GM12878 (cell line): ENCODE measurements around the gene SMYD5. TPM values are rescaled to one million over a fixed set of nuclear protein-coding genes. Genes with fewer than 3 reads are reported as not detected.

ENCODE experiments used
- ATAC-seq: fragments of 200-7000 bp; cut with Tn5 transposase; 3 replicates; pipeline ENCODE4 v1.9.1; 2020; ENCODE audit warnings: mild to moderate bottlenecking, moderate library complexity
- BruUV-seq: library from RNA; stranded (reverse); fragments of 400-500 nt; replicated peaks from 2 replicates; lab custom pipeline; 2021; lab: Mats Ljungman, UMichigan
- CTCF ChIA-PET: fragments of 300-600 bp; sonication (Branson Sonifier 250); formaldehyde crosslinking; extraction: SDS; loops from one replicate; lab custom pipeline; 2021; ENCODE audit warnings: inconsistent platforms; lab: Yijun Ruan, JAX
- POLR2A ChIA-PET: fragments of 350-600 bp; formaldehyde crosslinking; extraction: SDS; loops from one replicate; lab custom pipeline; 2021; ENCODE audit warnings: inconsistent platforms; lab: Charles Lee
- RAD21 ChIA-PET: fragments of 300-600 bp; sonication (Branson Sonifier 250); formaldehyde crosslinking; loops from one replicate; lab custom pipeline; 2023; ENCODE audit warnings: antibody characterized with exemption; ENCODE audit not compliant: unreplicated experiment; lab: Charles Lee
- SMC1A ChIA-PET: fragments of 300-600 bp; sonication (Branson Sonifier 250); formaldehyde crosslinking; loops from one replicate; lab custom pipeline; 2023; ENCODE audit not compliant: unreplicated experiment, uncharacterized antibody; lab: Charles Lee
- DNase-seq: peaks from one replicate; pipeline ENCODE4 v3.0.0-alpha.2; 2011; ENCODE audit warnings: low read depth, low spot score
- FAIRE-seq: peaks from 3 replicates; lab custom pipeline; 2011; peaks lifted over from hg19 to GRCh38; lab: Jason Lieb, UNC
- H2AFZ ChIP-seq: 2 replicates; pipeline ENCODE4 v1.6.0; 2011; ENCODE audit warnings: low read depth, low read length, control low read depth; ENCODE audit not compliant: control insufficient read depth
- H3K27ac ChIP-seq: 2 replicates; pipeline ENCODE4 v1.5.1; 2011; ENCODE audit warnings: control low read depth; ENCODE audit not compliant: control insufficient read depth, insufficient read depth
- H3K27me3 ChIP-seq, 2 experiments: replicated peaks in 1 of 2; 2 replicates each; pipeline versions ENCODE4 v1.6.0 to v1.6.1; 2011; ENCODE audit warnings: low read length in 1 of 2; ENCODE audit not compliant: control insufficient read depth in 2 of 2, insufficient read depth in 2 of 2
- H3K36me3 ChIP-seq, 2 experiments: 2 replicates each; pipeline ENCODE4 v1.5.1; 2011; ENCODE audit warnings: low read length in 1 of 2; ENCODE audit not compliant: control insufficient read depth in 2 of 2, insufficient read depth in 2 of 2
- H3K4me1 ChIP-seq: 2 replicates; pipeline ENCODE4 v1.6.1; 2011; ENCODE audit warnings: mild to moderate bottlenecking, low read length, moderate library complexity, mixed read lengths; ENCODE audit not compliant: control insufficient read depth, insufficient read depth
- H3K4me2 ChIP-seq: 2 replicates; pipeline ENCODE4 v1.6.0; 2011; ENCODE audit warnings: control low read depth; ENCODE audit not compliant: control insufficient read depth, insufficient read depth
- H3K4me3 ChIP-seq: fragments of 200-600 bp; sonication (generic); 2 replicates; pipeline ENCODE4 v1.5.1; 2016
- H3K79me2 ChIP-seq: 2 replicates; pipeline ENCODE4 v1.6.0; 2011; ENCODE audit warnings: low read length; ENCODE audit not compliant: control insufficient read depth, insufficient read depth
- H3K9ac ChIP-seq: 2 replicates; pipeline ENCODE4 v1.8.0; 2011; ENCODE audit warnings: low read length, control low read depth, mixed read lengths; ENCODE audit not compliant: control insufficient read depth, insufficient read depth
- H3K9me3 ChIP-seq: replicated peaks from 3 replicates; pipeline ENCODE4 v1.5.1; 2011; ENCODE audit warnings: mild to moderate bottlenecking, low read length; ENCODE audit not compliant: control insufficient read depth, insufficient read depth
- H4K20me1 ChIP-seq: 2 replicates; pipeline ENCODE4 v1.6.0; 2011; ENCODE audit not compliant: control insufficient read depth, insufficient read depth
- BACH1 ChIP-seq: fragments of 450-650 bp; IDR thresholded peaks from 2 replicates; pipeline ENCODE4 v1.6.1; 2017; ENCODE audit warnings: mild to moderate bottlenecking, borderline replicate concordance
- BMI1 ChIP-seq: fragments of 450-650 bp; IDR thresholded peaks from 2 replicates; pipeline ENCODE4 v1.6.1; 2016; ENCODE audit warnings: mild to moderate bottlenecking, moderate library complexity, borderline replicate concordance
- EED ChIP-seq: sonication (generic); IDR thresholded peaks from 2 replicates; pipeline ENCODE4 v1.6.1; 2016; ENCODE audit warnings: antibody characterized with exemption, low read depth
- HDAC2 ChIP-seq: fragments of 200-600 bp; sonication (generic); IDR thresholded peaks from 2 replicates; pipeline ENCODE4 v1.6.1; 2017
- JUNB ChIP-seq: IDR thresholded peaks from 2 replicates; pipeline ENCODE4 v1.6.1; 2016; ENCODE audit warnings: antibody characterized with exemption, mild to moderate bottlenecking
- MYB ChIP-seq: fragments of 150-350 bp; IDR thresholded peaks from 2 replicates; pipeline ENCODE4 v1.6.1; 2014; ENCODE audit warnings: mild to moderate bottlenecking, low read depth, low read length, borderline replicate concordance
- NFYB ChIP-seq: IDR thresholded peaks from 2 replicates; pipeline ENCODE4 v1.6.1; 2011; ENCODE audit warnings: low read depth, mild to moderate bottlenecking, low read length, improper control_type of control experiment, moderate library complexity; ENCODE audit not compliant: insufficient read depth
- RFX5 ChIP-seq: IDR thresholded peaks from 2 replicates; pipeline ENCODE4 v1.6.1; 2011; ENCODE audit warnings: low read depth, low read length, improper control_type of control experiment
- TBL1XR1 ChIP-seq: IDR thresholded peaks from 2 replicates; pipeline ENCODE4 v1.6.1; 2012; ENCODE audit warnings: low read depth, low read length, improper control_type of control experiment
- YBX1 ChIP-seq: fragments of 450-650 bp; IDR thresholded peaks from 2 replicates; pipeline ENCODE4 v1.6.1; 2016; ENCODE audit warnings: antibody characterized with exemption
- WGBS: methylation state at CpG from one replicate; pipeline ENCODE4 v1.1.6; 2016; ENCODE audit warnings: low lambda C conversion rate; ENCODE audit not compliant: insufficient replicate concordance, insufficient coverage; ENCODE audit errors: missing lambda C conversion rate; 5-methylcytosine and 5-hydroxymethylcytosine counted together
- in situ Hi-C: fragments of 300-500 bp; cut with MboI; formaldehyde crosslinking; loops from 9 replicates; pipeline ENCODE4 v1.14.3; 2018; ENCODE audit warnings: mixed read lengths
- intact Hi-C: fragments of 100-400 bp; cut with micrococcal nuclease; formaldehyde crosslinking; loops from one replicate; pipeline ENCODE4 v1.14.2; 2022; ENCODE audit not compliant: unreplicated experiment
- polyA plus RNA-seq, 11 experiments: library from polyadenylated mRNA; depleted of rRNA in 4 of 11; unstranded in 6 of 11; stranded (reverse) in 5 of 11; fragments of >200 nt; fragmentation: Nextera tagmentation in 4 of 11; fragmentation: Illumina TruSeq in 1 of 11; extraction: Ambion mirVana in 4 of 11; extraction: Trizol in 1 of 11; gene quantifications; 1 replicate in 1 of 11; 2 replicates in 10 of 11; pipeline versions ENCODE4 v1.2.1 to v1.2.3, GENCODE V29; 2011 to 2016; ENCODE audit warnings: inconsistent platforms in 2 of 11, missing spikeins in 2 of 11, low read depth in 1 of 11
- total RNA-seq, 4 experiments: library from RNA; depleted of rRNA in 3 of 4; stranded (reverse); fragments of >200 nt in 3 of 4; fragmentation: Illumina TruSeq in 1 of 4; extraction: Trizol in 1 of 4; gene quantifications; 2 replicates each; pipeline versions ENCODE4 v1.2.1 to v1.2.3, GENCODE V29; 2013 to 2021
- TF ChIP-seq, protein P1 (sequence below): IDR thresholded peaks from 2 replicates; pipeline ENCODE4 v1.6.1; 2011; ENCODE audit warnings: low read depth, mild to moderate bottlenecking, low read length, moderate library complexity, borderline replicate concordance; ENCODE audit errors: extremely low read depth
- TF ChIP-seq, protein P2 (sequence below): IDR thresholded peaks from 2 replicates; pipeline ENCODE4 v1.6.1; 2012; ENCODE audit warnings: low read depth, low read length, improper control_type of control experiment
- TF ChIP-seq, protein P3 (sequence below): fragments of 450-650 bp; IDR thresholded peaks from 2 replicates; pipeline ENCODE4 v1.6.1; 2016; ENCODE audit warnings: mild to moderate bottlenecking

SMYD5 gene
- total and polyA plus RNA-seq, 10 of the 15 experiments (the other 5 are each of a cell fraction or from before 2014, with no cell fraction given), result 6.1 to 35.3 (median 26.4) TPM

DNA sequence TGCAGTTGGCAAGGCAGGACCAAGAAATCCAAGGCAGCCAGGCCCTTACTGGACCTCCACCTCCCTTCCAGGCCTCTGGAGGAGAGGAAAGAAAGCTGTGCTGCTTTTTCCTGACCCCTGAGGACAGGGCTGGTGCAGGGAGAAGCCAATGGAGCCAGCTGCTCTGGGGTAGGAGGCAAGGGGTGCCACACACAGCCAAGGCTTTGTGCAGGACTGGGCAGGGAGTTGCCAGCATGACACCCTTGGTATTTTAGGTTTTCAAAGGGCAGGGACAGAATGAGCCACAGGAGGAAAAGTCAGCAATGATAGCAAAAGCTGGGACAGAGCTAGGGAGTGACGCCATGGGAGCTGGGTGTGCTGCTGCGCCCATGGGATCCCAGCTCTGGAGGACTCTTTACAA, 43.0 kb downstream of the SMYD5 start:
- peaks cover 18 to 28% of the 10 kb centered on the region in 2 experiments for H3K36me3 ChIP-seq
- CTCF ChIA-PET, result interaction anchor here (0.9 to 1.8 kb wide), 2 partner anchors 32 to 34 kb away, joined by 3 to 4 read pairs; no protein-coding TSS in a partner anchor
- ATAC-seq, result no peak

More for the DNA sequence above, 43.0 kb downstream of the SMYD5 start:
- no peaks in the 10 kb centered on the region for H3K27me3 ChIP-seq
- no peak for FAIRE-seq
- ChIA-PET POLR2A (interaction anchor here (0.6 kb wide), 1 partner anchor 653 kb away, joined by 3 read pairs; no protein-coding TSS in a partner anchor), SMC1A (interaction anchor here (1.2 kb wide), 1 partner anchor 33 kb away, joined by 3 read pairs; no protein-coding TSS in a partner anchor), RAD21 (no interaction called here)
- intact Hi-C loops, result loop anchor here (2.0 kb wide), 1 partner anchor 34 kb away; no protein-coding TSS in a partner anchor
- H2AFZ ChIP-seq, result no peak overlapping the region
- TF ChIP-seq HDAC2 (no peak), YBX1 (no peak), TBL1XR1 (no peak), RFX5 (no peak), MYB (no peak), BMI1 (no peak), BACH1 (no peak), NFYB (no peak), JUNB (no peak), EED (no peak)
- TF ChIP-seq, protein P1, sequence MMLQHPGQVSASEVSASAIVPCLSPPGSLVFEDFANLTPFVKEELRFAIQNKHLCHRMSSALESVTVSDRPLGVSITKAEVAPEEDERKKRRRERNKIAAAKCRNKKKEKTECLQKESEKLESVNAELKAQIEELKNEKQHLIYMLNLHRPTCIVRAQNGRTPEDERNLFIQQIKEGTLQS, result no peak
- TF ChIP-seq, protein P2, sequence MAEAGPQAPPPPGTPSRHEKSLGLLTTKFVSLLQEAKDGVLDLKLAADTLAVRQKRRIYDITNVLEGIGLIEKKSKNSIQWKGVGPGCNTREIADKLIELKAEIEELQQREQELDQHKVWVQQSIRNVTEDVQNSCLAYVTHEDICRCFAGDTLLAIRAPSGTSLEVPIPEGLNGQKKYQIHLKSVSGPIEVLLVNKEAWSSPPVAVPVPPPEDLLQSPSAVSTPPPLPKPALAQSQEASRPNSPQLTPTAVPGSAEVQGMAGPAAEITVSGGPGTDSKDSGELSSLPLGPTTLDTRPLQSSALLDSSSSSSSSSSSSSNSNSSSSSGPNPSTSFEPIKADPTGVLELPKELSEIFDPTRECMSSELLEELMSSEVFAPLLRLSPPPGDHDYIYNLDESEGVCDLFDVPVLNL, result no peak
- TF ChIP-seq, protein P3, sequence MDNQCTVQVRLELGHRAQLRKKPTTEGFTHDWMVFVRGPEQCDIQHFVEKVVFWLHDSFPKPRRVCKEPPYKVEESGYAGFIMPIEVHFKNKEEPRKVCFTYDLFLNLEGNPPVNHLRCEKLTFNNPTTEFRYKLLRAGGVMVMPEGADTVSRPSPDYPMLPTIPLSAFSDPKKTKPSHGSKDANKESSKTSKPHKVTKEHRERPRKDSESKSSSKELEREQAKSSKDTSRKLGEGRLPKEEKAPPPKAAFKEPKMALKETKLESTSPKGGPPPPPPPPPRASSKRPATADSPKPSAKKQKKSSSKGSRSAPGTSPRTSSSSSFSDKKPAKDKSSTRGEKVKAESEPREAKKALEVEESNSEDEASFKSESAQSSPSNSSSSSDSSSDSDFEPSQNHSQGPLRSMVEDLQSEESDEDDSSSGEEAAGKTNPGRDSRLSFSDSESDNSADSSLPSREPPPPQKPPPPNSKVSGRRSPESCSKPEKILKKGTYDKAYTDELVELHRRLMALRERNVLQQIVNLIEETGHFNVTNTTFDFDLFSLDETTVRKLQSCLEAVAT, result no peak
- H3K27ac ChIP-seq, result no peak overlapping the region
- no peaks in the 10 kb centered on the region for H3K9me3 ChIP-seq
- in situ Hi-C loops, result no loop called here
- WGBS, result 88% methylated on average over 2 of the region's 2 CpGs
- no peaks in the 10 kb centered on the region for H3K79me2 ChIP-seq
- H3K9ac ChIP-seq, result no peak overlapping the region
- H3K4me2 ChIP-seq, result no peak overlapping the region
- H3K4me1 ChIP-seq, result no peaks in the 10 kb centered on the region
- no peaks in the 10 kb centered on the region for H4K20me1 ChIP-seq
- DNase-seq, result no peak
- H3K4me3 ChIP-seq, result no peak overlapping the region
- no TSS peak for BruUV-seq
